Activated T-helper 2 cell treated with anti-CD3 and anti-CD28 coated beads, Interferon-gamma antibody, Interleukin-2, Interleukin-4, amounts not matched to agents 10 μg/mL and 5 μg/mL and 100 μg/mL, durations not matched to agents 14 hours and 24 hours and 36 hours (primary cell): ENCODE results near the gene CTRB1. TPM values are rescaled to one million over a fixed set of nuclear protein-coding genes. Genes with fewer than 3 reads are reported as not detected.
A peak's percentile ranks its signal among the peaks of the same experiment; 100 is the strongest.
"Not testable (repeated sequence)": the region's sequence is repeated elsewhere in the genome, so short reads cannot be mapped to it uniquely, and the experiment has no call there.

Experiments used
- DNase-seq: peaks from one replicate; pipeline ENCODE4 v3.0.0; 2021; ENCODE audit warnings: low spot score
- H3K27ac Mint-ChIP-seq: one replicate; pipeline ENCODE4 v1.8.0; 2021; ENCODE audit warnings: mixed read lengths
- H3K27me3 Mint-ChIP-seq: one replicate; pipeline ENCODE4 v1.8.0; 2021; ENCODE audit warnings: low read depth, mixed read lengths
- H3K36me3 Mint-ChIP-seq: one replicate; pipeline ENCODE4 v1.8.0; 2021; ENCODE audit warnings: low read depth, mixed read lengths
- H3K4me1 Mint-ChIP-seq: one replicate; pipeline ENCODE4 v1.8.0; 2021; ENCODE audit warnings: low read depth, mixed read lengths
- H3K4me3 Mint-ChIP-seq: one replicate; pipeline ENCODE4 v1.8.0; 2021; ENCODE audit warnings: low read depth, mild to moderate bottlenecking, moderate library complexity, mixed read lengths
- H3K9me3 Mint-ChIP-seq: one replicate; pipeline ENCODE4 v1.8.0; 2021; ENCODE audit warnings: mixed read lengths
- intact Hi-C: fragments of 100-400 bp; cut with micrococcal nuclease; formaldehyde crosslinking; loops from one replicate; pipeline ENCODE4 v1.15.1; 2023
- total RNA-seq: library from RNA; stranded (reverse); gene quantifications from 2 replicates; pipeline ENCODE4 v1.2.3, GENCODE V29; 2022

CTRB1 gene
- total RNA-seq, 1 donor from 2014 or later: not detected

DNA sequence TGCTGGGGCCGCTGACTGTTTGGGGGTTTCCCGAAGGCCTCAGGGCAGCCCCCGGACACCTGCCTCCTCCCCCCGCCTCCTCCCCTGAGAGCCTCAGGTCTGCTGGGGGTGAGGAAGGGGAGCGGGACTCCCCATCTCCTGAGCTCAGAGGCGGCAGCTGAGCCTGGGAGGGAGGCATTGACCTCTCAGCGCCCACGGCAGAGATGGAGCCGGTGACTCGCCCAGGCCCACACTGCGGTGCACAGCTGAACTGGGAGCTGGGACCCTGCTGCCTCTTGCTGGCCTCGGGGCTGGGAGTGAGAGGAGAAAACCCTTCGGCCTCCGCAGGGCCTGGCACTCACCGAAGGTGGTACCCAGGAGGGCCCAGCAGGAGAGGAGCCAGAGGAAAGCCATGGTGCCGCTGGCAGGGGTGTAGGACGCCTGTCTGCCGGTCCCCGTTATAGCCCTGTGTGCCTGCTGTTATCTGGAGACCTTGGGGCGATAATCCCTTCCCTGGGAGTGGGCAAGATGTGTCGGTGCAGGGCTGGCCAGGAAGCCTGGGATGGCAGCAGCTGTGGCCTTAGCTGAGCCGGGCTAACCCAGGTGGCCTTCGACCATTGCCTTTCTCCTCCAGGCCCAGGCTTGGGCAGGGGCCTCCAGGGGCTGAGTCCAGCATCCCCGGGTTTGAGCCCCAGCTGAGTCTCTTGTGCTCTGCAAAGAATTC, 11.9 kb upstream of the CTRB1 start, which contains the start of gene CTRB2:
Gene CTRB2, minus strand, starts transcription at position 413 of the 703 bp plus-strand sequence. Its CDS starts 20 bp downstream, at position 393.
- no peaks in the 10 kb centered on the region for H3K4me1 Mint-ChIP-seq
- no peak within 1 kb of the TSS for H3K27ac Mint-ChIP-seq
- H3K36me3 Mint-ChIP-seq: no peaks in the 10 kb centered on the region
- intact Hi-C loops: loop anchor here (2.0 kb wide), 1 partner anchor 18 kb away; no protein-coding TSS in a partner anchor
- DNase-seq: no peak
- no peak within 1 kb of the TSS for H3K4me3 Mint-ChIP-seq
- H3K9me3 Mint-ChIP-seq: no peaks in the 10 kb centered on the region
- no peaks in the 10 kb centered on the region for H3K27me3 Mint-ChIP-seq

DNA sequence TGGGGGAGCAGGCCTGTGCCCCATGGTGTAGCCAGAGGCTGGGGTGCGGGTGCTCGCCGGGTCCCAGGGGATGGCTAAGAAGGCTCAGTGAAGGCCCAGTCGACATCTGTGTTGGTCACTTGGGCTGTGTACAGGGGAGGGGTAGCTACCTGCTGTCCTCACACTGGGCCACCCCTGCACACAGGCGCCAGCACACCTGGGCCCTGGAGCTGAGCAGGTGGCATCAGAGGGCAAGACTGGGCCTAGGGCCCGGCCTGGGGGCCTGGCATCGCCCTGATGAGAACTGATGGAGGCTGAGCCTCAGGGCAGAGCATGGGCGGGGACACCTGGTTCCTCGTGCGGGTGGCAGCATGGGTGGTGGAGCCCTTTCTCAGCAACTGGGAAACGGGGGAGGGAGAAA, 11.0 kb upstream of the CTRB1 start:
- Mint-ChIP-seq H3K36me3 (no peaks in the 10 kb centered on the region), H3K4me1 (no peaks in the 10 kb centered on the region), H3K9me3 (no peaks in the 10 kb centered on the region), H3K27ac (no peak overlapping the region), H3K27me3 (no peaks in the 10 kb centered on the region), H3K4me3 (no peak overlapping the region)
- intact Hi-C loops: loop anchor here (2.0 kb wide), 1 partner anchor 17 kb away; no protein-coding TSS in a partner anchor
- DNase-seq: no peak

DNA sequence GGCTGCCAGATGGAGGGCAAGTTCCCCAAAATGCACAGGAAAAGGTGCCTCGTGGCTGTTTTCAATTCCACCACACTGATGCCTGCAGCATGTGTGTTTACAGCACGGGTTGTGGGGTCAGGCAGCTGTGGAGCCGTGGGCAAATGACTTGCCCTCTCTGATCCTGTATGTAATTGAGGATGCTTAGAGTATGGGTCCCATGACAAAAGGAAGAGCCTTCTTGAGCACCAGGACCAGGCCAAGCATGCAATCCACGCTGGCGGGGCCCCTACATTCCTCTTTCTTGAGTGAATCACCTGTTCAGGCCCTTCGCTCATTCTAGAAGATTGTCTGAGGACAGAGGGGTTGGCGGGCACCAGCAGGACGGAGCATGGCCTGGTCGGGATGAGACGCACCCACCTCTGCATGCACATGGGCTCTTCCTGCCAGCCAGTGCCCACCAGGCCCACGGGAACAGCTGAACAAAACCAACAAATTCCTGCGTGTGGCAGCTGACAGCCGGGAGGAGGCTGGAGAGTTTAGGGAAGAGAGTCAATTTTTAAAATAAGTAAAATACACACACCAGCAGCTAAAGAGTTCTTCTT, 10.5 kb upstream of the CTRB1 start:
- Mint-ChIP-seq H3K27me3 (no peaks in the 10 kb centered on the region), H3K4me3 (no peak overlapping the region), H3K4me1 (no peaks in the 10 kb centered on the region), H3K9me3 (no peaks in the 10 kb centered on the region), H3K27ac (no peak overlapping the region), H3K36me3 (no peaks in the 10 kb centered on the region)
- no peak for DNase-seq
- intact Hi-C loops: no loop called here

DNA sequence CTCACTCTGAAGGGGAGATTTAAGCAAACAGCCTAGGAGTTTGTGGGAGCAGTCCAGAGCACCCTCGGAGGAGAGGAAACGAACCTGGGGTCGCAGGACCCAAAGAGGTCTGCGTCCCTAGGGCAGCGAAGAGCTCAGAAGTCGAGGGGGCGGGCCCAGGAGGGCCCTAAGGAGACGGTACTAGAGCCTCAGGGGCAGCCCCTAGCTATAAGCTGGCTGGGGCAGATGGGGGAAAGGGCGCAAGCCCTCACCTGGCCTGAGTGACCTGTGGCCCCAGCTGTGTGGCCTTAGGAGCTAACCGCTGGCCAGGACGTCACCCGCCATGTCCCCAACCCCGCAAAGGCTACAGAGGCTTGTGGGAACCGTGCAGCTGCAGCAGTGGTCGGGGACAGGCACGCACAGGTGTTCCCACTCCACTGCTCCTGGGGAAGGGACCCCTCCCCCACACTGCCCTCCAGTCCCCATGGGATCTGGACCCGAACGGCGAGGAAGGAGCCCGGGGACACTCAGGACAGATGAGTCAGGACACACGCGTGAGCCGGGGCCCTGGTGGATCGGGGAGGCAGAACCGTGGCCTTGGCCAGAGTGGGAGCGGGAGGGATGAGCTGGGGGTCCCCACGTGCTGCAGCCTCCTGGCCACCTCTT, 9.8 kb upstream of the CTRB1 start:
- no peak for DNase-seq
- no peaks in the 10 kb centered on the region for H3K4me1 Mint-ChIP-seq
- H3K27ac Mint-ChIP-seq: no peak overlapping the region
- H3K27me3 Mint-ChIP-seq: no peaks in the 10 kb centered on the region
- H3K4me3 Mint-ChIP-seq: no peak overlapping the region
- no peaks in the 10 kb centered on the region for H3K36me3 Mint-ChIP-seq
- intact Hi-C loops: no loop called here
- H3K9me3 Mint-ChIP-seq: no peaks in the 10 kb centered on the region

DNA sequence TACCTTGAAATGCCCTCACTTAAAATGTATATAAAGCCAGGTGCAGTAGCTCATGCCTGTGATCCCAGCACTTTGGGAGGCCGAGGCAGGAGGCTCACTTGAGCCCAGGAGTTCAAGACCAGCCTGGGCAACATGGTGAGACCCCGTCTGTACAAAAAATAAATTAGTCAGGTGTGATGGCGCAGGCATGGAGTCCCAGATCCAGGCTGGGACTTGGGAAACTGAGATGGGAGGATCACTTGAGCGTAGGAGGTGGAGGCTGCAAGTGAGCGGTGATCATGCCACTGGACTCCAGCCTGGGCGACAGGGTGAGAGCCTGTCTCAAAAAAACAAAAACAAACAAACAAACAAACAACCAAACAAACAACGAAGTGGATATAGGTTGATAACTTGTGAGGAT, 9.3 kb upstream of the CTRB1 start:
- H3K36me3 Mint-ChIP-seq, H3K9me3 Mint-ChIP-seq, H3K27me3 Mint-ChIP-seq: not testable (repeated sequence)

GRCh38 chr16:75209944-75210343, 8.8 kb upstream of the CTRB1 start:
- H3K4me1 Mint-ChIP-seq: no peaks in the 10 kb centered on the region
- no peak overlapping the region for H3K4me3 Mint-ChIP-seq
- no peak for DNase-seq
- no peaks in the 10 kb centered on the region for H3K27me3 Mint-ChIP-seq
- no peaks in the 10 kb centered on the region for H3K9me3 Mint-ChIP-seq
- H3K27ac Mint-ChIP-seq: no peak overlapping the region
- no peaks in the 10 kb centered on the region for H3K36me3 Mint-ChIP-seq
- intact Hi-C loops: no loop called here

More for the DNA sequence above, 9.3 kb upstream of the CTRB1 start:
- DNase-seq, H3K4me3 Mint-ChIP-seq, H3K27ac Mint-ChIP-seq, H3K4me1 Mint-ChIP-seq, intact Hi-C loops: not testable (repeated sequence)

GRCh38 chr16:75211286-75211685, 7.5 kb upstream of the CTRB1 start:
- H3K27me3 Mint-ChIP-seq, H3K4me3 Mint-ChIP-seq, DNase-seq, intact Hi-C loops, H3K4me1 Mint-ChIP-seq, H3K9me3 Mint-ChIP-seq, H3K36me3 Mint-ChIP-seq, H3K27ac Mint-ChIP-seq: not testable (repeated sequence)

GRCh38 chr16:75216127-75216526, 2.7 kb upstream of the CTRB1 start:
- H3K4me3 Mint-ChIP-seq: no peak overlapping the region
- DNase-seq: no peak
- peaks cover 1% of the 10 kb centered on the region for H3K4me1 Mint-ChIP-seq
- H3K27ac Mint-ChIP-seq: no peak overlapping the region
- intact Hi-C loops: no loop called here
- H3K36me3 Mint-ChIP-seq: no peaks in the 10 kb centered on the region
- no peaks in the 10 kb centered on the region for H3K9me3 Mint-ChIP-seq
- H3K27me3 Mint-ChIP-seq: no peaks in the 10 kb centered on the region

DNA sequence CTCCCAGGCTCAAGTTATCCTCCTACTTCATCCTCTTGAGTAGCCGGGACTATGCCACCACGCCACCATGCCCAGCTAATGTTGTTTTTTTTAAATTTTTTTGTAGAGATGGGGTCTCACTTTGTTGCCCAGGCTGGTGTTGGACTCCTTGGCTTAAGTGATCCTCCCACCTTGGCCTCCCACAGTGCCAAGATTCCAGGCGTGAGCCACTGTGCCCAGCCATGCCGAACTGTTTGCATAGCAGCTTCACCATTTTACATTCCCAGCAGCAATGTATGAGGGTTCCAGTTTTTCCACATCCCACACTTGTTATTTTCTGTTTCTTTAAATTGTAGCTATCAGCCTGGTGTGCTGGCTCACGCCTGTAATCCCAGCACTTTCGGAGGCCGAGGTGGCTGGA, 2.2 kb upstream of the CTRB1 start:
- DNase-seq: no peak
- no peaks in the 10 kb centered on the region for H3K27me3 Mint-ChIP-seq
- no peaks in the 10 kb centered on the region for H3K9me3 Mint-ChIP-seq
- intact Hi-C loops: no loop called here
- H3K27ac Mint-ChIP-seq: no peak overlapping the region
- H3K4me1 Mint-ChIP-seq: peaks cover 1% of the 10 kb centered on the region
- H3K4me3 Mint-ChIP-seq: no peak overlapping the region
- no peaks in the 10 kb centered on the region for H3K36me3 Mint-ChIP-seq

DNA sequence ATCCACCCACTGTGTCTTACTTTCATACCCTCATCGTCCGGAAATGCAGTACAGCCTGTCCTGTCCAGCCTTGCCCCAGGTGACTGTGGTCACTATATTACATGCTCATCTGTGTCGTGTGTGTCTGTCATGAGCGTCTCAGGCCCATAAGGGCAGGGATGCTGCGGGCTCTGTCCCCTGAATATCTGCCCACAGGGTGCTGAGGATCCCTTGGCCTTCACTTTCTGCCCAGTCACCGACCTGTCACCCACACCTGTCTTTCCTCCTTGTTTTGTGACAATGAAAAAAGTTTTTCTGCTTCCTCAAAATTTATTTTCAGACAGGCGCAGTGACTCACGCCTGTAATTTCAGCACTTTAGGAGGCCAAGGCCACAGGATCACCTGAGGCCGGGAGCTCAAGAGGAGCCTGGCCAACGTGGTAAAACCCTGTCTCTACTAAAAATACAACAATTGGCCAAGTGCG, 1.4 kb upstream of the CTRB1 start:
- H3K27ac Mint-ChIP-seq: no peak overlapping the region
- no peaks in the 10 kb centered on the region for H3K9me3 Mint-ChIP-seq
- peaks cover 1% of the 10 kb centered on the region for H3K4me1 Mint-ChIP-seq
- intact Hi-C loops: no loop called here
- no peak overlapping the region for H3K4me3 Mint-ChIP-seq
- no peaks in the 10 kb centered on the region for H3K36me3 Mint-ChIP-seq
- no peaks in the 10 kb centered on the region for H3K27me3 Mint-ChIP-seq
- DNase-seq: no peak

GRCh38 chr16:75219088-75219487, 300 bp downstream of the CTRB1 start:
- Mint-ChIP-seq H3K4me1 (peaks cover 1% of the 10 kb centered on the region), H3K9me3 (no peaks in the 10 kb centered on the region), H3K27me3 (no peaks in the 10 kb centered on the region), H3K4me3 (no peak overlapping the region), H3K27ac (no peak overlapping the region), H3K36me3 (no peaks in the 10 kb centered on the region)
- no peak for DNase-seq
- intact Hi-C loops: no loop called here

- no peaks in the 10 kb centered on the region for H3K9me3 Mint-ChIP-seq
- peaks cover 1% of the 10 kb centered on the region for H3K4me1 Mint-ChIP-seq
- DNase-seq: no peak
- H3K4me3 Mint-ChIP-seq: peak overlapping the region; percentile 53
- peak overlapping the region; percentile 4 for H3K27ac Mint-ChIP-seq
- H3K36me3 Mint-ChIP-seq: no peaks in the 10 kb centered on the region
- intact Hi-C loops: no loop called here
- no peaks in the 10 kb centered on the region for H3K27me3 Mint-ChIP-seq
These were observed 1.1 kb downstream of the CTRB1 start for GRCh38 chr16:75219838-75220237.

- intact Hi-C loops: no loop called here
- no peaks in the 10 kb centered on the region for H3K27me3 Mint-ChIP-seq
- DNase-seq: no peak
- no peaks in the 10 kb centered on the region for H3K9me3 Mint-ChIP-seq
- no peak overlapping the region for H3K4me3 Mint-ChIP-seq
- peaks cover 1% of the 10 kb centered on the region for H3K4me1 Mint-ChIP-seq
- no peak overlapping the region for H3K27ac Mint-ChIP-seq
- H3K36me3 Mint-ChIP-seq: no peaks in the 10 kb centered on the region
These were observed 3.5 kb downstream of the CTRB1 start for GRCh38 chr16:75222271-75222783.
